AG04450 (cell line): ENCODE data around the gene ACOT11. TPM values are rescaled to one million over a fixed set of nuclear protein-coding genes. Genes with fewer than 3 reads are reported as not detected.
A peak's percentile ranks its signal among the peaks of the same experiment; 100 is the strongest.

ENCODE experiments used
- CTCF ChIA-PET: fragments of 300-600, 350-600 bp; formaldehyde crosslinking; extraction: SDS; loops from one replicate; lab custom pipeline; 2022; ENCODE audit warnings: antibody characterized with exemption, inconsistent platforms; lab: Charles Lee
- POLR2A ChIA-PET: fragments of 350-600 bp; formaldehyde crosslinking; extraction: SDS; loops from one replicate; lab custom pipeline; 2021; ENCODE audit warnings: antibody characterized with exemption, inconsistent platforms; lab: Yijun Ruan, JAX
- DNase-seq: peaks from one replicate; pipeline ENCODE4 v3.0.0-alpha.2; 2011; ENCODE audit warnings: low read depth, low spot score
- H3K27ac ChIP-seq: one replicate; pipeline ENCODE4 v1.5.1; 2012; ENCODE audit warnings: low read depth, low read length, control low read depth
- H3K27me3 ChIP-seq: one replicate; pipeline ENCODE4 v1.6.0; 2012; ENCODE audit warnings: low read length; ENCODE audit not compliant: control insufficient read depth, insufficient read depth
- H3K4me3 ChIP-seq: 2 replicates; pipeline ENCODE4 v1.5.1; 2011; ENCODE audit warnings: mild to moderate bottlenecking, low read depth, low read length, control low read depth
- H3K9me3 ChIP-seq: 2 replicates; pipeline ENCODE4 v1.5.1; 2012; ENCODE audit warnings: low read length; ENCODE audit not compliant: control insufficient read depth, insufficient read depth
- polyA plus RNA-seq: library from polyadenylated mRNA; depleted of rRNA; stranded (reverse); fragments of >200 nt; gene quantifications from 2 replicates; pipeline ENCODE4 v1.2.3, GENCODE V29; 2011
- TF ChIP-seq, protein P1 (sequence below): IDR thresholded peaks from 2 replicates; pipeline ENCODE4 v1.5.1; 2011; ENCODE audit warnings: low read depth, low read length, control low read depth, inconsistent platforms

The ACOT11 gene
- polyA plus RNA-seq, 1 experiment: 0.68 TPM

DNA sequence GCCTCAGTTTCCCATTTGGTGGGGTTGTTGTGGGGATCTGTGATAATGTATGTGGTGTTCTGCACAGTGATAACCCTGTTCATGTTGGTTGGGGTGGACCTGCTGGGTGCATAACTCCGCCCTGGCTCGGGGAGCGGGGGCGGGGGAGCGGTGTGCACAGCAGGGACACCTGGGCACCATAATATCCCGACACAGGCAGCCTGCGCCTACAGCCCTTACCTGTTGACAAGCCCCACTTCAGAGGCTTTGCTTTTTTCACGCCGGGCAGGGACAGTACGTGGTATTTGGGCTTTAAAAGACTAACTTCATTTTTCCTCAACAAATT is 48.0 kb upstream of the ACOT11 start:
- CTCF ChIA-PET: interaction anchor here (0.6 to 2.4 kb wide), 7 partner anchors 10 to 544 kb away, joined by 3 to 25 read pairs (median 3); no protein-coding TSS in a partner anchor
- Histone ChIP-seq H3K27me3 (peaks cover 42% of the 10 kb centered on the region), H3K4me3 (no peak overlapping the region), H3K27ac (no peak overlapping the region), H3K9me3 (peaks cover 3% of the 10 kb centered on the region)
- no peak for DNase-seq
- TF ChIP-seq, protein P1, sequence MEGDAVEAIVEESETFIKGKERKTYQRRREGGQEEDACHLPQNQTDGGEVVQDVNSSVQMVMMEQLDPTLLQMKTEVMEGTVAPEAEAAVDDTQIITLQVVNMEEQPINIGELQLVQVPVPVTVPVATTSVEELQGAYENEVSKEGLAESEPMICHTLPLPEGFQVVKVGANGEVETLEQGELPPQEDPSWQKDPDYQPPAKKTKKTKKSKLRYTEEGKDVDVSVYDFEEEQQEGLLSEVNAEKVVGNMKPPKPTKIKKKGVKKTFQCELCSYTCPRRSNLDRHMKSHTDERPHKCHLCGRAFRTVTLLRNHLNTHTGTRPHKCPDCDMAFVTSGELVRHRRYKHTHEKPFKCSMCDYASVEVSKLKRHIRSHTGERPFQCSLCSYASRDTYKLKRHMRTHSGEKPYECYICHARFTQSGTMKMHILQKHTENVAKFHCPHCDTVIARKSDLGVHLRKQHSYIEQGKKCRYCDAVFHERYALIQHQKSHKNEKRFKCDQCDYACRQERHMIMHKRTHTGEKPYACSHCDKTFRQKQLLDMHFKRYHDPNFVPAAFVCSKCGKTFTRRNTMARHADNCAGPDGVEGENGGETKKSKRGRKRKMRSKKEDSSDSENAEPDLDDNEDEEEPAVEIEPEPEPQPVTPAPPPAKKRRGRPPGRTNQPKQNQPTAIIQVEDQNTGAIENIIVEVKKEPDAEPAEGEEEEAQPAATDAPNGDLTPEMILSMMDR: no peak
- POLR2A ChIA-PET: interaction anchor here (0.9 kb wide), 1 partner anchor 325 kb away, joined by 4 read pairs; no protein-coding TSS in a partner anchor

DNA sequence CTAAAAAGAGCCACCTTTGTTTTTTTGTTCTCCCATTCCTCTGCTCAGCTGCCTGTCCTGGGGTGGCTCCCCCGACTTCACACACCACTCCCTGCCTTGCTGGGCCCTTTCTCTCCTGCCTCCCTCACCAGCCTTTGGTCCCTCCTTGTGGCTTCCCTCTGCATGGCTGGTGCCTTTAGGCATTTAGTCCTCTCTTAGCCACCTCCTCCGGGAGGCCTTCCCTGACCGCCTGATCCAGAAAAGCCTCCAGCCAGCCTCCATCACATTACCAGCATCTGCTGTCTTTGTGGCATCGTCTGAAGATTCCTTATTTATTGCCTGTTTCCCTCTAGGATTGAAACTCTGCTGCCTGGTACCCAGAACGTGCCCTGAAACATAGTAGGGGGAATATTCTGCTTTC is 46.2 kb upstream of the ACOT11 start:
- TF ChIP-seq, protein P1: no peak
- peaks cover 3% of the 10 kb centered on the region for H3K9me3 ChIP-seq
- CTCF ChIA-PET: no interaction called here

GRCh38 chr1:54502342-54502741 is 45.7 kb upstream of the ACOT11 start:
- POLR2A ChIA-PET: no interaction called here
- no peak for DNase-seq
- Histone ChIP-seq H3K27me3 (peaks cover 32% of the 10 kb centered on the region), H3K4me3 (no peak overlapping the region), H3K9me3 (peaks cover 3% of the 10 kb centered on the region), H3K27ac (no peak overlapping the region)
- CTCF ChIA-PET: no interaction called here
- TF ChIP-seq, protein P1: no peak

More for the DNA sequence above, 46.2 kb upstream of the ACOT11 start:
- H3K27ac ChIP-seq: no peak overlapping the region
- POLR2A ChIA-PET: no interaction called here
- DNase-seq: no peak
- no peak overlapping the region for H3K4me3 ChIP-seq
- H3K27me3 ChIP-seq: peaks cover 36% of the 10 kb centered on the region

DNA sequence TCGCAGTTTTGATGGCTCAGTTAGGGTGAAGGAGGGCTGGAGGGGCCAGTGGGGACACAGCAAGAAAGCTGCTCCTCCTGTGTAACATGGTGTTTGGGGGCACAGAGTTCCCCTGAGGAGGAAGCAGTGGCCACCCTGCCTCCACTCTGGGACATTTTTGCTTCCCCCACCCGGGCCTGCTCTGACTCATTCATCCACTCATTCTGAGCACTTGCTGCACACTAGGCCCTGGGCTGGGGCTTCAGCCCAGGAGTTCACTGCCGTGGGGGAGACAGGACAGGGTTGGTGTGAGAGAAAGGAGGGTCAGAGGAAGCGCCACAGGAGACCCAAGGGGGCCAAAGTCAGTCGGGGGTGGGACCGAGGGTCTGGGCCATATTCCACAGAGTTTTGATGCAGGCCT is 41.4 kb upstream of the ACOT11 start:
- TF ChIP-seq, protein P1: no peak
- no peak for DNase-seq
- ChIA-PET CTCF (interaction anchor here (1.3 kb wide), 1 partner anchor 17 kb away, joined by 3 read pairs; no protein-coding TSS in a partner anchor), POLR2A (no interaction called here)
- Histone ChIP-seq H3K9me3 (peaks cover 4% of the 10 kb centered on the region), H3K27me3 (peaks cover 8% of the 10 kb centered on the region), H3K27ac (peak overlapping the region; percentile 31), H3K4me3 (no peak overlapping the region)

DNA sequence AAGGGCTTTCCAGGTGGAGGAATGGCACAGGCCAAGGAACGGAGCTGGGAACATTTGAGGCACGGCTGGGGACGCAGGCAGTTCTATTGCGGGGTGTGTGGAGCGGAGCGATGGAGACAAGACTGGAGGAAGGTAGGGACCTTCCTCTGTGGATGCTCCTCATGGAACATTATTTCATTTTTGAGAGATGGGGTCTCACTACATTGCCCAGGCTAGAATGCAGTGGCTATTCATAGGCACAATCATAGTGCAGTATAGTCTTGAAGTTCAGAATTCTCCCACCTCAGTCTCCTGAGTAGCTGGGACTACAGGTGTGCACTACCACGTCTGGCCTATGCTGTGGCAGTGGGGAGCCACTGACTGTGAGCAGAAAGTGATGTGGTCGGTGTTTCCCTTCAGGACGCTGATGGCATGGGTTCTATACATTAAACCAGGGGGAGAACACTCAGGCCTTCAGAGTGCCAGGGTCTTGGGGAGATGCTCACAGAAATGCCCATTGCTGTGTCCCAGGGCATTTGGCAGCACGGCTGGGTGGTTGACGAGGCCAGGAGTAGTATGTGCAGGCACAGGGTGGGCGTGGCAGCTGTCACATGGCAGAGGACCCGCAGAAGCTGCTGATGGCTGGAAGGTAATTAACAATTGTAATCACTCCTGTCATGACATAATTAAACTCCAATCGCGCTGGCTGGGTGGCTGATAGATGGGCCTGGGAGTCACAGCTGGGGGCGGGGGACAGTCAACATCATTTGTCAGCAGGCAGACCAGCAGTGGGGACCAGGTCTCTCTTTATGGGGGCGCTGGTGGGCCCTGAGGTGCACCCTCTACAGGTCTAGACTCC is 40.8 kb upstream of the ACOT11 start:
- CTCF ChIA-PET: interaction anchor here (1.3 kb wide), 1 partner anchor 18 kb away, joined by 3 read pairs; no protein-coding TSS in a partner anchor
- H3K4me3 ChIP-seq: no peak overlapping the region

More for the DNA sequence above, 40.8 kb upstream of the ACOT11 start:
- POLR2A ChIA-PET: no interaction called here
- H3K27me3 ChIP-seq: peaks cover 7% of the 10 kb centered on the region
- H3K27ac ChIP-seq: no peak overlapping the region
- H3K9me3 ChIP-seq: peaks cover 4% of the 10 kb centered on the region
- TF ChIP-seq, protein P1: no peak
- DNase-seq: no peak
